ENCODE measurements around the gene UPK3BL1.
"Not testable (repeated sequence)": the region's sequence is repeated elsewhere in the genome, so short reads cannot be mapped to it uniquely, and the experiment has no call there.

DNA sequence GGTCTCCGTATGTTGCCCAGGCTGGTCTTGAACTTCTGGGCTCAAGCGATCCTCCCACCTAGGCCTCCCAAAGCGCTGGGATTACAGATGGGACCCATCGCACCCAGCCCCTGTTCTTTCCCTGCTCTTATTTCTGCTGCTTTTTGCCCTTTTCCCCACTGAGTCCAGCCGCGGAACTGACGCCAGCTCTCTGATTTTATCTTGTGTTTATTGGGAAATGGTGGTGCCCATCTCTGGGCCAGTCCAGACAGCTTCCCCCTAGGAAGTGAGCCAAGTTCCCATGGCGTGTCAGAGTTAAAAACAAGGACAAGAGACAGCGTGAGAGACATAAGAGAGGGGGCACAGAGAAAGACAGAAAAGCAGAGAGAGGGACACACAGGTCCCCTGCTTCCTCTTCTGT is 12.0 kb downstream of the UPK3BL1 start:
- TF ChIP-seq CTCF (IDR thresholded peaks at IDR 0.05; ENCODE audit: insufficient read depth, low read length, poor library complexity, severe bottlenecking); EZH2phosphoT487 (conservative IDR thresholded peaks at IDR 0.05; ENCODE audit: low read length): not testable (repeated sequence)

Measured in SU-DHL-6 (cell line).